GM12878 (cell line): Measurements from ENCODE around the gene SEMA7A. TPM values are rescaled to one million over a fixed set of nuclear protein-coding genes. Genes with fewer than 3 reads are reported as not detected.

Source experiments
- BACH1 ChIP-seq: fragments of 450-650 bp; IDR thresholded peaks from 2 replicates; pipeline ENCODE4 v1.6.1; 2017; ENCODE audit warnings: mild to moderate bottlenecking, borderline replicate concordance
- BCLAF1 ChIP-seq: fragments of 450-650 bp; IDR thresholded peaks from 2 replicates; pipeline ENCODE4 v1.6.1; 2017; ENCODE audit warnings: antibody characterized with exemption, mild to moderate bottlenecking, moderate library complexity
- BHLHE40 ChIP-seq, 2 experiments: fragments of 450-650 bp in 1 of 2; IDR thresholded peaks; 2 replicates each; pipeline ENCODE4 v1.6.1; 2011 to 2017; ENCODE audit warnings: low read depth in 2 of 2, borderline replicate concordance in 1 of 2, improper control_type of control experiment in 1 of 2, low read length in 1 of 2, mild to moderate bottlenecking in 1 of 2
- CHD1 ChIP-seq: IDR thresholded peaks from 2 replicates; pipeline ENCODE4 v1.6.1; 2012; ENCODE audit warnings: low read depth, low read length, improper control_type of control experiment
- CHD2 ChIP-seq: IDR thresholded peaks from 2 replicates; pipeline ENCODE4 v1.6.1; 2011; ENCODE audit warnings: low read depth, low read length, improper control_type of control experiment, borderline replicate concordance
- DPF2 ChIP-seq: fragments of 450-650 bp; IDR thresholded peaks from 2 replicates; pipeline ENCODE4 v1.6.1; 2017; ENCODE audit warnings: mild to moderate bottlenecking
- ESRRA ChIP-seq: IDR thresholded peaks from 2 replicates; pipeline ENCODE4 v1.6.1; 2012; ENCODE audit warnings: mild to moderate bottlenecking, low read length, improper control_type of control experiment
- HCFC1 ChIP-seq: fragments of 150-350 bp; IDR thresholded peaks from 2 replicates; pipeline ENCODE4 v1.6.1; 2014; ENCODE audit warnings: low read length
- IRF4 ChIP-seq: IDR thresholded peaks from 2 replicates; pipeline ENCODE4 v1.6.1; 2011; ENCODE audit warnings: low read depth, low read length
- KDM1A ChIP-seq: fragments of 200-600 bp; sonication (generic); IDR thresholded peaks from 2 replicates; pipeline ENCODE4 v1.6.1; 2016; ENCODE audit warnings: borderline replicate concordance
- MEF2B ChIP-seq: fragments of 450-650 bp; IDR thresholded peaks from 2 replicates; pipeline ENCODE4 v1.6.1; 2018; ENCODE audit warnings: mild to moderate bottlenecking, moderate library complexity; ENCODE audit not compliant: partially characterized antibody, poor library complexity, severe bottlenecking
- POLR2AphosphoS2 ChIP-seq: IDR thresholded peaks from 2 replicates; pipeline ENCODE4 v1.6.1; 2011; ENCODE audit warnings: low read depth, mild to moderate bottlenecking, low read length, improper control_type of control experiment, moderate library complexity
- POU2F2 ChIP-seq: IDR thresholded peaks from 3 replicates; pipeline ENCODE4 v1.6.1; 2011; ENCODE audit warnings: low read depth, mild to moderate bottlenecking, low read length, borderline replicate concordance
- SP1 ChIP-seq: IDR thresholded peaks from one replicate; pipeline ENCODE4 v1.6.1; 2011; ENCODE audit warnings: low read depth, low read length
- TCF3 ChIP-seq: IDR thresholded peaks from 2 replicates; pipeline ENCODE4 v1.6.1; 2012; ENCODE audit warnings: low read depth, mild to moderate bottlenecking, low read length, borderline replicate concordance; ENCODE audit not compliant: insufficient read depth
- ZSCAN29 ChIP-seq: fragments of 450-650 bp; IDR thresholded peaks from 2 replicates; pipeline ENCODE4 v1.6.1; 2017; ENCODE audit warnings: mild to moderate bottlenecking, moderate library complexity
- polyA plus RNA-seq, 11 experiments: library from polyadenylated mRNA; depleted of rRNA in 4 of 11; unstranded in 6 of 11; stranded (reverse) in 5 of 11; fragments of >200 nt; fragmentation: Nextera tagmentation in 4 of 11; fragmentation: Illumina TruSeq in 1 of 11; extraction: Ambion mirVana in 4 of 11; extraction: Trizol in 1 of 11; gene quantifications; 1 replicate in 1 of 11; 2 replicates in 10 of 11; pipeline versions ENCODE4 v1.2.1 to v1.2.3, GENCODE V29; 2011 to 2016; ENCODE audit warnings: inconsistent platforms in 2 of 11, missing spikeins in 2 of 11, low read depth in 1 of 11
- total RNA-seq, 4 experiments: library from RNA; depleted of rRNA in 3 of 4; stranded (reverse); fragments of >200 nt in 3 of 4; fragmentation: Illumina TruSeq in 1 of 4; extraction: Trizol in 1 of 4; gene quantifications; 2 replicates each; pipeline versions ENCODE4 v1.2.1 to v1.2.3, GENCODE V29; 2013 to 2021
- TF ChIP-seq, protein P1 (sequence below): IDR thresholded peaks from 2 replicates; pipeline ENCODE4 v1.6.1; 2011; ENCODE audit warnings: mild to moderate bottlenecking, low read depth, low read length, moderate library complexity; ENCODE audit not compliant: insufficient replicate concordance

SEMA7A gene
- total and polyA plus RNA-seq, 10 of the 15 experiments (the other 5 are each of a cell fraction or from before 2014, with no cell fraction given), result 0.08 to 112 (median 53.5) TPM

DNA sequence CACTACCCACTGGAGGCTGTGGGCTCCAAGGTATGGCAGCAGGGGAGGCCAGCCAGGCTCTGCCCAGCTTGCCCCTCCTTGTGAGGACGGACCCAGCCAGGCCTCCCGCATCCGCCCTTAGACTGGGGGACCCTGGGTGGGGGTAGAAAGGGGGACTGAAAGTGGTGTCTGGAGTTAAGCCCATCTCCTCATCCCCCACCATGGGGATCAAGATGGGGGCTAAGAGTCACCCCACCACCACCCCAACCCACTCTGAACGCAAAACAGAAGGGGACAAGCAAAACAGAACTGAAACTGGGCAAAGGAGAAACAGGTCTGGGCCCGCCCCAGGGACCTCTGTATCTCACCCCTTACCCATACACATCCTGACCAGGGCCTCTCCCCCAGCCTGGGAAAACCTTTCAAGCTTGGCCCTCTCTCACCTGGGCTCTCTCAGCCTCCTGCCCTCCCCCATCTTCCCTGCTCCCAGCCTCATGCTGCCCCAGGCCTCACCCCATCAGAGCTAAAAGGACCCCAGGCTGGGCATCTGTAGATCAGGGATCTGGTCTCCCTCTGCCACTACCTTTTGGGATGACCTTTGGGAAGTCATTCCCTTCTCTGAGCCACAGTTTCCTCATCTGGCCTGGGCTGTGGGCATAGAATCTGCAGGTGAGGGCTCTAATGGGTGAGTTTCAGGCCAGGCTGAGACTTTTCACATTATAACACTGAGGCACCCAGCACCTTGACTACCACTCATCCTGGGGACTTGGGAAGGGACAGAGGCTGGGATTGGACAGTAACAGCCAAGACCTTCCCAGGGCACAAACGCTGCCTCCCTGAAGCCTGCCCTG, 36.3 kb downstream of the SEMA7A start (continued):
- TF ChIP-seq BACH1, result peak; percentile 67
- peak; percentile 70; the same call in 1 of the 2 replicates for TF ChIP-seq CHD2
- TF ChIP-seq TCF3, result peak; percentile 80; the same call in 1 of the 2 replicates
- peak; percentile 68 for TF ChIP-seq POU2F2
- peak; percentile 65; the same call in 1 of the 2 replicates for TF ChIP-seq DPF2
- no peak for TF ChIP-seq ESRRA
- TF ChIP-seq, protein P1, sequence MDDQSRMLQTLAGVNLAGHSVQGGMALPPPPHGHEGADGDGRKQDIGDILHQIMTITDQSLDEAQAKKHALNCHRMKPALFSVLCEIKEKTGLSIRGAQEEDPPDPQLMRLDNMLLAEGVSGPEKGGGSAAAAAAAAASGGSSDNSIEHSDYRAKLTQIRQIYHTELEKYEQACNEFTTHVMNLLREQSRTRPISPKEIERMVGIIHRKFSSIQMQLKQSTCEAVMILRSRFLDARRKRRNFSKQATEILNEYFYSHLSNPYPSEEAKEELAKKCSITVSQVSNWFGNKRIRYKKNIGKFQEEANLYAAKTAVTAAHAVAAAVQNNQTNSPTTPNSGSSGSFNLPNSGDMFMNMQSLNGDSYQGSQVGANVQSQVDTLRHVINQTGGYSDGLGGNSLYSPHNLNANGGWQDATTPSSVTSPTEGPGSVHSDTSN, result peak; percentile 3
- TF ChIP-seq MEF2B, result peak; percentile 92
- TF ChIP-seq BCLAF1, result no peak
- TF ChIP-seq POLR2AphosphoS2, result peak; percentile 21; the same call in 1 of the 2 replicates
- TF ChIP-seq KDM1A, result no peak
- TF ChIP-seq ZSCAN29, result 0 out of 2 replicates have a peak, but pooled peaks have one; percentile 2
- TF ChIP-seq HCFC1, result no peak
- TF ChIP-seq CHD1, result peak; percentile 67; the same call in 1 of the 2 replicates
- peak in 1 of 2 experiments; percentile 66; a peak in 2 of 4 replicates for TF ChIP-seq BHLHE40 (IDR thresholded peaks at IDR 0.05; ENCODE audit: borderline replicate concordance in 1 of 2, low read depth in 2 of 2, low read length in 1 of 2)
- peak; percentile 90 for TF ChIP-seq IRF4
- TF ChIP-seq SP1, result peak; percentile 78
